ENCODE measurements around the gene ADAMTSL3. TPM values are rescaled to one million over a fixed set of nuclear protein-coding genes. Genes with fewer than 3 reads are reported as not detected.

The ADAMTSL3 gene
- total RNA-seq, 1 experiment from 2014 or later = 0.05 TPM

- no peak for TF ChIP-seq REST (IDR thresholded peaks at IDR 0.05; ENCODE audit: low read depth)
- TF ChIP-seq CTCF (IDR thresholded peaks at IDR 0.05 in 2 of 3, conservative IDR thresholded peaks at IDR 0.05 in 1 of 3; ENCODE audit: borderline replicate concordance in 1 of 3, insufficient read depth in 1 of 3, low read depth in 2 of 3, low read length in 2 of 3) = no peak
- TF ChIP-seq CBX3 (IDR thresholded peaks at IDR 0.05; ENCODE audit: low read depth) = no peak
- no peak for TF ChIP-seq ATF3 (IDR thresholded peaks at IDR 0.05)
Measured at GRCh38 chr15:83720468-83720867, 66.5 kb downstream of the ADAMTSL3 start (continued).

GRCh38 chr15:83721031-83721430, 67.1 kb downstream of the ADAMTSL3 start:
- Histone ChIP-seq H3K36me3 (ENCODE audit: control insufficient read depth in 1 of 2, insufficient read depth in 2 of 2, low read length in 2 of 2) (no peaks in the 10 kb centered on the region), H3K27me3 (ENCODE audit: insufficient read depth, low read length) (peaks cover 20% of the 10 kb centered on the region), H3K9ac (ENCODE audit: low read length) (no peak overlapping the region), H3K4me3 (replicated peaks in 1 of 2; ENCODE audit: low read depth in 1 of 2, low read length in 2 of 2) (no peak overlapping the region), H3K9me3 (ENCODE audit: control insufficient read depth in 1 of 2, insufficient read depth in 1 of 2, low read depth in 1 of 2, low read length in 2 of 2) (no peaks in the 10 kb centered on the region), H3K27ac (ENCODE audit: low read depth, low read length) (no peak overlapping the region), H3K4me1 (ENCODE audit: control insufficient read depth in 1 of 2, insufficient read depth in 2 of 2, low read length in 2 of 2) (no peaks in the 10 kb centered on the region), H4K20me1 (ENCODE audit: insufficient read depth) (no peaks in the 10 kb centered on the region), H2AFZ (ENCODE audit: low read depth, low read length, poor library complexity, severe bottlenecking) (no peak overlapping the region), H3K79me2 (ENCODE audit: insufficient read depth, low read length) (no peaks in the 10 kb centered on the region), H3K9me2 (ENCODE audit: insufficient read depth) (no peaks in the 10 kb centered on the region), H3K4me2 (ENCODE audit: low read length) (no peak overlapping the region)
- POLR2A ChIA-PET = no interaction called here
- intact Hi-C loops (cut with micrococcal nuclease) = loop anchor here (10.0 kb wide), 1 partner anchor 476 kb away; no protein-coding TSS in a partner anchor
- ATAC-seq = no peak
- no peak for DNase-seq (ENCODE audit: low read depth, low spot score)
- no TSS peak for BruUV-seq (replicated peaks)
- CTCF ChIA-PET = no interaction called here
- RAD21 ChIA-PET (ENCODE audit: low non-redundant PET in 1 of 2, low total read pairs in 2 of 2, uncharacterized antibody in 2 of 2, unreplicated experiment in 2 of 2) = no interaction called here
- no peak for TF ChIP-seq FOSL1 (IDR thresholded peaks at IDR 0.05; ENCODE audit: low read depth)
- TF ChIP-seq SRF (IDR thresholded peaks at IDR 0.05; ENCODE audit: low read depth) = no peak
- TF ChIP-seq CTCF (IDR thresholded peaks at IDR 0.05 in 2 of 3, conservative IDR thresholded peaks at IDR 0.05 in 1 of 3; ENCODE audit: borderline replicate concordance in 1 of 3, insufficient read depth in 1 of 3, low read depth in 2 of 3, low read length in 2 of 3) = no peak
- TF ChIP-seq ATF3 (IDR thresholded peaks at IDR 0.05) = no peak
- TF ChIP-seq SP1 (IDR thresholded peaks at IDR 0.05; ENCODE audit: low read depth) = no peak
- TF ChIP-seq EZH2phosphoT487 (IDR thresholded peaks at IDR 0.05; ENCODE audit: borderline replicate concordance) = no peak
- no peak for TF ChIP-seq ZNF274 (IDR thresholded peaks at IDR 0.05; ENCODE audit: low read depth, low read length)
- TF ChIP-seq POLR2AphosphoS5 (IDR thresholded peaks at IDR 0.05; ENCODE audit: low read depth, low read length) = no peak
- TF ChIP-seq TCF7L2 (IDR thresholded peaks at IDR 0.05; ENCODE audit: borderline replicate concordance, extremely low read depth, insufficient read depth, insufficient read length) = no peak
- TF ChIP-seq ELF1 (IDR thresholded peaks at IDR 0.05; ENCODE audit: borderline replicate concordance, low read depth) = no peak
- no peak for TF ChIP-seq POLR2A (IDR thresholded peaks at IDR 0.05; ENCODE audit: borderline replicate concordance, extremely low read depth, insufficient read depth, insufficient read length)
- TF ChIP-seq RAD21 (IDR thresholded peaks at IDR 0.05; ENCODE audit: low read depth) = no peak
- TF ChIP-seq EGR1 (IDR thresholded peaks at IDR 0.05; ENCODE audit: low read depth) = no peak
- TF ChIP-seq CBX3 (IDR thresholded peaks at IDR 0.05; ENCODE audit: low read depth) = no peak
- no peak for TF ChIP-seq ZFX (IDR thresholded peaks at IDR 0.05)
- TF ChIP-seq MAX (IDR thresholded peaks at IDR 0.05) = no peak
- no peak for TF ChIP-seq EZH2 (IDR thresholded peaks at IDR 0.05)

Measured in HCT116 (cell line).